ENCODE results near the gene BAG5. TPM values are rescaled to one million over a fixed set of nuclear protein-coding genes. Genes with fewer than 3 reads are reported as not detected.

The BAG5 gene
- total and polyA plus RNA-seq, 2 of the 8 experiments (the other 6 are each of a cell fraction or from before 2014, with no cell fraction given) = 7.4 to 29.5 TPM

- no peak overlapping the region for H3K4me2 ChIP-seq (ENCODE audit: insufficient read depth in 1 of 2, low read depth in 2 of 2, low read length in 2 of 2)
- ChIA-PET CTCF (ENCODE audit: partially characterized antibody) (interaction anchor here (0.6 to 31.3 kb wide), 8 partner anchors 9 to 467 kb away, joined by 3 to 921 read pairs (median 10); partner anchors contain the start of gene TRMT61A), POLR2A (ENCODE audit: partially characterized antibody) (interaction anchor here (0.8 to 5.8 kb wide), 7 partner anchors 10 to 405 kb away, joined by 3 to 76 read pairs (median 4); partner anchors contain the start of genes BAG5 and CKB)
- no peak overlapping the region for H3K56ac ChIP-seq (replicated peaks; ENCODE audit: insufficient read length, low read depth, low read length)
- no peak overlapping the region for H2BK120ac ChIP-seq (replicated peaks; ENCODE audit: low read depth, low read length)
- peaks cover 2 to 20% (median 5%) of the 10 kb centered on the region in 4 experiments; a peak in 5 of 8 replicates for H3K36me3 ChIP-seq (ENCODE audit: control insufficient read depth in 2 of 4, insufficient read depth in 4 of 4, low read length in 3 of 4)
- DNase-seq (ENCODE audit: low read depth in 1 of 2, low spot score in 2 of 2) = no peak
- no peaks in the 10 kb centered on the region for H3K9me3 ChIP-seq (ENCODE audit: insufficient read depth in 2 of 2, low read depth in 1 of 2, low read length in 1 of 2)
- no peak overlapping the region for H2BK20ac ChIP-seq (ENCODE audit: low read length)
- H3K27ac ChIP-seq (ENCODE audit: low read depth, low read length) = no peak overlapping the region
- H3K79me1 ChIP-seq (ENCODE audit: low read depth, low read length) = no peaks in the 10 kb centered on the region
- H3K79me2 ChIP-seq (ENCODE audit: control insufficient read depth in 1 of 2, insufficient read depth in 2 of 2, low read length in 2 of 2) = no peaks in the 10 kb centered on the region
- H3K18ac ChIP-seq (ENCODE audit: extremely low read depth, low read length) = no peak overlapping the region
- H2BK15ac ChIP-seq (ENCODE audit: low read length) = no peak overlapping the region
- H4K20me1 ChIP-seq (replicated peaks in 1 of 2; ENCODE audit: control insufficient read depth in 1 of 2, insufficient read depth in 2 of 2, low read length in 2 of 2) = peaks cover 0 to 3% of the 10 kb centered on the region in 2 experiments
- WGBS, 2 experiments (ENCODE audit: extremely low coverage in 1 of 2, insufficient coverage in 1 of 2, insufficient read length in 1 of 2, insufficient replicate concordance in 2 of 2, low coverage in 1 of 2, low lambda C conversion rate in 2 of 2, missing lambda C conversion rate in 1 of 2) = 90% methylated on average over 11 of the region's 11 CpGs; no CpG with 5 or more reads in 1 of the 2 experiments
- no peak overlapping the region for H2BK5ac ChIP-seq (ENCODE audit: low read depth, low read length)
- H2AK5ac ChIP-seq (ENCODE audit: low read depth, low read length) = no peak overlapping the region; the same call in 1 of the 2 replicates
- no peak overlapping the region for H2BK12ac ChIP-seq (ENCODE audit: low read depth, low read length)
- no peaks in the 10 kb centered on the region for H3K27me3 ChIP-seq (replicated peaks in 1 of 4; ENCODE audit: control insufficient read depth in 3 of 4, extremely low read depth in 1 of 4, insufficient read depth in 3 of 4, low read length in 3 of 4)
- no peak overlapping the region for H3K4me3 ChIP-seq (ENCODE audit: extremely low read depth in 1 of 4, insufficient read depth in 2 of 4, low read depth in 3 of 4, low read length in 4 of 4)
- TF ChIP-seq POLR2A (IDR thresholded peaks at IDR 0.05; ENCODE audit: control extremely low read depth in 1 of 2, low read depth in 2 of 2, low read length in 2 of 2) (no peak), RNF2 (IDR thresholded peaks at IDR 0.05; ENCODE audit: borderline replicate concordance, low read depth, low read length, missing control alignments, poor library complexity, severe bottlenecking) (peak; percentile 2), SIRT6 (IDR thresholded peaks at IDR 0.05; ENCODE audit: low read length) (no peak), TAF1 (IDR thresholded peaks at IDR 0.05; ENCODE audit: low read depth, low read length) (no peak)
- H3K4ac ChIP-seq (replicated peaks; ENCODE audit: insufficient read length, low read depth, low read length) = no peak overlapping the region
- no peak overlapping the region for H3K14ac ChIP-seq (ENCODE audit: insufficient read length)
- no peak overlapping the region for H4K91ac ChIP-seq (replicated peaks; ENCODE audit: insufficient read length, low read length)
- H3K23me2 ChIP-seq (ENCODE audit: low read depth, low read length) = no peaks in the 10 kb centered on the region
- FAIRE-seq = no peak
- H3K23ac ChIP-seq (ENCODE audit: insufficient read length) = no peak overlapping the region
- no peak overlapping the region for H3K9ac ChIP-seq (replicated peaks in 1 of 4; ENCODE audit: extremely low read depth in 1 of 4, low read depth in 3 of 4, low read length in 3 of 4)
- H4K5ac ChIP-seq (ENCODE audit: insufficient read length, low read depth, low read length) = no peak overlapping the region
- no peak overlapping the region for H4K8ac ChIP-seq (ENCODE audit: extremely low read depth, insufficient read depth, low read length)
- H2AFZ ChIP-seq (ENCODE audit: low read length) = no peak overlapping the region
- no peaks in the 10 kb centered on the region for H3K4me1 ChIP-seq (replicated peaks in 1 of 4; ENCODE audit: control insufficient read depth in 3 of 4, insufficient read depth in 4 of 4, low read length in 3 of 4)
Measured at GRCh38 chr14:103509864-103510723, 52.4 kb downstream of the BAG5 start.

Measured in H1 (cell line).